T-helper 1 cell treated with Interleukin-12 subunit alpha and Interleukin-12 subunit beta and Interleukin-4 antibody, amounts not matched to agents 30 μg/mL and 1 μg/mL, for 36 hours (primary cell): ENCODE measurements around the gene KIF26A.

Source experiments
- H3K27ac Mint-ChIP-seq: one replicate; pipeline ENCODE4 v1.8.0; 2021; ENCODE audit warnings: mild to moderate bottlenecking, mixed read lengths
- H3K27me3 Mint-ChIP-seq: one replicate; pipeline ENCODE4 v1.8.0; 2021; ENCODE audit warnings: low read depth, mixed read lengths
- H3K36me3 Mint-ChIP-seq: one replicate; pipeline ENCODE4 v1.8.0; 2021; ENCODE audit warnings: low read depth, mixed read lengths
- H3K4me1 Mint-ChIP-seq: one replicate; pipeline ENCODE4 v1.8.0; 2021; ENCODE audit warnings: low read depth, mixed read lengths
- H3K4me3 Mint-ChIP-seq: one replicate; pipeline ENCODE4 v1.8.0; 2021; ENCODE audit warnings: mild to moderate bottlenecking, moderate library complexity, mixed read lengths
- H3K9me3 Mint-ChIP-seq: one replicate; pipeline ENCODE4 v1.8.0; 2021; ENCODE audit warnings: mixed read lengths

Gene KIF26A

DNA sequence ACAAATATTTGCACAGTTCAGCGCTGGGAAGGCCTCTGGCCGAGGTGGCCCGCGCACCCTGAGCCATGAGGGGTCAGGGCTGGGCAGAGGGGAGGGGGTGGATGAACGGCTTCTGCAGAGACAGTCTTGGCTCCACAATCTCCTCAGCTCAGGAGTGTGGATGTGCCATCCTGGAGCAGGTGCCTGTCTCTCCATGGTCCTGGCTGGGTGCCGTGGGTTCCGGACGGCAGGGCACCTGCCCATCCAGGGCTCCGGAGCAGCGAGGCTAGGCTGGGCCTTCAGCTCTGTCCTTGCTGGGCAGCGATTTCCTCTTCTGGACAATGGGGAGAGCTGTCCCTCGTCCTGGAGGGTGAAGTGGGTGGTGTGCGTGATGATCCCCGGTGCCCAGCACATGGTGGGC lies 55.6 kb downstream of the KIF26A start:
- Mint-ChIP-seq H3K27ac (no peak overlapping the region), H3K4me1 (no peaks in the 10 kb centered on the region), H3K9me3 (no peaks in the 10 kb centered on the region), H3K4me3 (no peak overlapping the region), H3K36me3 (no peaks in the 10 kb centered on the region), H3K27me3 (no peaks in the 10 kb centered on the region)

DNA sequence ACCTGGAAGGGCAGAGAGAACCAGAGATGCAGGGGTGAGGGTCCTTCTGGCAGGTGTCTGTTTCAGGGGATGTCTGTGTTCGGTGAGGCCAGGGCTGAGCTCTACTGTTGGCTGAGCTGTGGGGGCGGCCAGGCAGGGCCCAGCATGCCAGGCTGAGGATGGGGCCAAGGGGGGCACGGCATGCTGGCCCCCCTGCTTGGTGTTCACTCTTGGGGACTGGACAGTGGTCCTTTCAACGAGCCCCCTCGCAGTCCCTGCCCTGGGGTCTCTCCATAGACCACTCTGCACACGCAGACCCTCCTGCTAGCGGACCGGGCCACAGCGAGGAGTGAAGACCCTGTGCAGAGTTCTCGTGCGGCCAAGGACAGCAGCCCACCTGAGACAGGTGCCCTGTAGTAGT lies 56.3 kb downstream of the KIF26A start:
- H3K27me3 Mint-ChIP-seq: no peaks in the 10 kb centered on the region
- H3K27ac Mint-ChIP-seq: no peak overlapping the region

DNA sequence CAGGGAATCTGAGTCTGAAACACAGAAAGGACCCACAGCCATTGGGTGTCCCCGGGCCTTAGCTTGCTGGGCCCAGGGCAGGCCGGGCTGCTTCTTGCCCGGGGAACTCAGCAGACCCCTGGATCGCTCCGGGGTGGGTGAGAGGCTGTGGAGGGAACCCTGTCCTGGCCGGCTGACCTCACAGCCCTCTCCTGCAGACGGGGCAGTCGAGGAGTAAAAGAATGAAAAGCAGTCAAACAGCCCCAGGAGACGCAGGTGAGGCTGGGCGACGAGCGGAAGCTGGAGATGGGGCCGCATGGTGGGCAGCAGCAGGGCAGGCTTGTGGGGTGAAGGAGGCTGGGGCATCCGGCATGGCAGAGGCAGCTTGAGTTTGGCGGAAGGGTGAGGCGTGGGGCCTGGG lies 57.0 kb downstream of the KIF26A start:
- Mint-ChIP-seq H3K27ac (no peak overlapping the region), H3K36me3 (no peaks in the 10 kb centered on the region), H3K4me1 (no peaks in the 10 kb centered on the region), H3K27me3 (no peaks in the 10 kb centered on the region), H3K9me3 (no peaks in the 10 kb centered on the region), H3K4me3 (no peak overlapping the region)

More for the DNA sequence above, 56.3 kb downstream of the KIF26A start:
- Mint-ChIP-seq H3K4me3 (no peak overlapping the region), H3K4me1 (no peaks in the 10 kb centered on the region), H3K36me3 (no peaks in the 10 kb centered on the region), H3K9me3 (no peaks in the 10 kb centered on the region)

DNA sequence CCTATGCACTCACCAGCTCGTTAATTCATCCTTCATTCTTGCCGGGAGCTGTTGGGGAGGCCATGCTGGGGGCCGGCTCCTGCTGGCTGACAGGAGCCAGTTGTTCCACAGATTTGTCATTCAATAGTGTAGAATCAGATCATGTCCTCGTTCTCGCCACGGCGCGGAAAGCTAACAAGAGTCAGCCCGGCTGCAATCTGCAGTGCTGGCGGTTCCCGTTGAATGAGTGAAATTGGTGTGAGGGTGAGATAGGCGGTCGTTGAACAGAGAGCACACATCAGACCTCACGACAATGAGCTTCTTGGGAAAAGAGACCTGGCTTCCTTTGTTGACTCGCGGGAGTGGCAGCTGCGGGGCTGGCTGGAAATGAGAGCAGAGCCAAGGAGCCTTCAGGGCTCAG lies 57.5 kb downstream of the KIF26A start:
- H3K36me3 Mint-ChIP-seq: no peaks in the 10 kb centered on the region
- no peak overlapping the region for H3K27ac Mint-ChIP-seq
- no peaks in the 10 kb centered on the region for H3K9me3 Mint-ChIP-seq
- no peaks in the 10 kb centered on the region for H3K4me1 Mint-ChIP-seq
- no peaks in the 10 kb centered on the region for H3K27me3 Mint-ChIP-seq
- H3K4me3 Mint-ChIP-seq: no peak overlapping the region

DNA sequence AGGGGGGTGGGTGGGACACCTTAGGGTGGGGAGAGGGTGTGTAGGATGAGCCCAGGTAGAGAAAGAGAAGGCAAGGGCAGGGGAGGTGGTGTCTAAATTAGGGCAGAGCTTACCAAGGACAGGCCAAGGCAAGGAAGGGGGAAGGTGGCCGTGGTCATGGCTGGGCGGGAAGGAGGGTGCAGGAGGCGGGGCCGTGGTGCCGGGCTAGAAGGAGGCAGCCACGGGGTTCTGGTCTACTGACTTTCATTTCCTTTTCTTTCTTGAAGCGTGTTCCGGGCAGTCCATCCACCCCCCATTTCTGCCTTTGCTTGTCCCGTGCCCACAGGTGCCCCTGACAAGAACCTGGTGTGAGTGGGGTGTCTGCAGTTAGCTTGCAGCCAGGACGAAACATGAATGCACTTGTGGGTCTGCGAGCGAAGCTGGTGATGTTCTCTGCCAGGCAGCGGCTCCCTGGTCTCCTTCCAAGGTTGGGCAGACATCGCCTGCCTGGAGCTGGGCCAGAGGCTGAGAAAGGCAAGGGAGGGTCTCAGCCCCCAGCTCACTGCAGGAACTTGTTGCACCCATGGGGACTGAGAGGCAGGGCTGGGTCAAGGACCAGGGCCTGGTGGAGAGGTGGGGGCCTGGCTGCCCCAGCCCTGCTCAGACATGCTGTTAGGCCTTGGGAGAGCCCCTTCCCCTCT lies 58.2 kb downstream of the KIF26A start:
- Mint-ChIP-seq H3K9me3 (no peaks in the 10 kb centered on the region), H3K27me3 (no peaks in the 10 kb centered on the region), H3K4me3 (no peak overlapping the region), H3K4me1 (no peaks in the 10 kb centered on the region), H3K27ac (no peak overlapping the region), H3K36me3 (no peaks in the 10 kb centered on the region)

DNA sequence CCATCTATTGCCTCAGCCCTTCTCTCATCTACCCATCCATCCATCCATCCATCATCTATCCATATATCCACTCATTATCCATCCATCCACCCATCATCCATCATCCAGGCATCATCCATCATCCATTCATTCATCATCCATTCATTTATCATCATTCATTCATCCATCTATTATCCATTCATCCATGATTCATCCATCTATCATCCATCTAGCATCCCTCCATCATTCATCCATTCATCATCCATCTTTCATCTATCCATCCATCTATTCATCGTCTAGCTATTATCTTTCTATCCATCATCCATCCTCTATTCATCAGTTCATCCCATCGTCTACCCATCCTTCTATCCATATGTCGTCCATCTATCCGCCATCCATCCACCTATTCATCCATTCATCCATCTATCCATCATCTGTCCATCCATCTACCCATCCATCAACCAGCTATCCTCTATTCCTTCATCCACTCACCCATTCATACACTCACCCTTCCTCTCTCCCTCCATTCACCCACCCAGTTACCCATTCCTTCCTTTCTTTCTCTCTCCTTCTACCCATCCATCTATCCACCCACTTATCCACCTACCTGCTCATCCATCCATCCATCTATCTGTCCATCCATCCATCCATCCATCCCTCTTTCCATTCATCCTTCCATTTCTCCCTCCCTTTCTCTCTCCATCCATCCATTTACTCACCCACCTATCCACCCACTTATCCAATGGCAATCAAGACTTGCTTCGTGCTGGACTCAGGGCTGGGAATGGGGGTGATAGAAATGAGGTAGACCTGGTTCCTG lies 59.3 kb downstream of the KIF26A start:
- Mint-ChIP-seq H3K27me3 (no peaks in the 10 kb centered on the region), H3K4me3 (no peak overlapping the region), H3K27ac (no peak overlapping the region), H3K36me3 (no peaks in the 10 kb centered on the region), H3K4me1 (no peaks in the 10 kb centered on the region), H3K9me3 (no peaks in the 10 kb centered on the region)

DNA sequence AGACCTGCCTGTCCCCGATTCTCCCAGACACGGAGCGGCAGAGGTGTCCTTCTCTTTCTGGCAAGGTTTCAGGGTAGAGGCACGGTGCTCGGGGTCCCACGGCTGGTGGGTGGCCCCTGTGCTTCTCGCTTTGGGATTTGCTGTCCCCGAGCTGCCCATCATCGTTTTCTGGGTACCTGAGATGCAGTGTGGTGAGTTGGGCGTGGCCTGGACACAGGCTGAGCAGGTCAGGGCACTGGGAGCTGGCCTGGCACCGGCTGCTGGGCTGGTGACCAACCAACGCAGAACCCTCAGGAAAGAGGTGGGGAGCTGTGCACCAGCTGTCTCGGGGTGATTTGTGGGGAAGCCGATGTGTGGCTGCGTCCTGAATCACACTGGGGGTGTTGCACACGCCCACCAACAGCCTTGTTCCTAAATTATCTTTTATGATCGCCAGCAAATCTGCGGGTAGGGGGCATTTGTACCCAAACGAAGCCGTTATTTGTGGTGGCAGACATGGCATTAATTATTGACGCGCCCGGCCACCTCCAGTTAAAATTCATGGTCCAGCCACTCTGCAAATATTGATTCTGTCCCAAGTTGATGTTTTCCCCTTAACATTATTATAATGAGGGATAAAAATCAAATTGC lies 61.0 kb downstream of the KIF26A start:
- no peaks in the 10 kb centered on the region for H3K9me3 Mint-ChIP-seq
- no peaks in the 10 kb centered on the region for H3K36me3 Mint-ChIP-seq
- H3K4me1 Mint-ChIP-seq: no peaks in the 10 kb centered on the region
- H3K27me3 Mint-ChIP-seq: no peaks in the 10 kb centered on the region
- no peak overlapping the region for H3K27ac Mint-ChIP-seq
- no peak overlapping the region for H3K4me3 Mint-ChIP-seq

- Mint-ChIP-seq H3K4me1 (no peaks in the 10 kb centered on the region), H3K36me3 (no peaks in the 10 kb centered on the region), H3K4me3 (no peak overlapping the region), H3K27ac (no peak overlapping the region), H3K27me3 (no peaks in the 10 kb centered on the region), H3K9me3 (no peaks in the 10 kb centered on the region)
Measured at GRCh38 chr14:104200106-104200505, 61.7 kb downstream of the KIF26A start.

DNA sequence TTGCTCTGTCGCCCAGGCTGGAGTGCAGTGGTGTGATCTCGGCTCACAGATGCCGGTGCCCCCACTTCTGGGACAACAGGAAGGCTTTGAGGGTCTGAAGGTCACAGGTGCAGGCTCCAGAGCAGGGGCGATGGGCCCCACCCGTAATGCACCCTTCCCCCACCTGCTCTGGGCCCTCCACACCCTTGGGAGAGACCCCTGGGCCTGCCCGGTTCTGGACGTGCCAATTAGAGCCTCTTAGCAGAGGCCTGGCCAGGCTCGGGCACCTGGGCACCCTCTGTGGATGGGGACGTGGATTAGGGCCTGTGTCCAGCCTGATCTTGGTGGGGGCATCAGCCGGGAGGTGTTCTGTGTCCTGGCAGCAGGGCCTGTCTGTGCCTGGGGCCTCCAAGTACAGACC lies 62.2 kb downstream of the KIF26A start:
- H3K4me3 Mint-ChIP-seq: no peak overlapping the region
- H3K36me3 Mint-ChIP-seq: no peaks in the 10 kb centered on the region
- H3K27me3 Mint-ChIP-seq: no peaks in the 10 kb centered on the region
- H3K9me3 Mint-ChIP-seq: no peaks in the 10 kb centered on the region
- no peaks in the 10 kb centered on the region for H3K4me1 Mint-ChIP-seq
- no peak overlapping the region for H3K27ac Mint-ChIP-seq

- Mint-ChIP-seq H3K4me1 (no peaks in the 10 kb centered on the region), H3K9me3 (no peaks in the 10 kb centered on the region)
Measured at GRCh38 chr14:104201063-104201462, 62.7 kb downstream of the KIF26A start.

DNA sequence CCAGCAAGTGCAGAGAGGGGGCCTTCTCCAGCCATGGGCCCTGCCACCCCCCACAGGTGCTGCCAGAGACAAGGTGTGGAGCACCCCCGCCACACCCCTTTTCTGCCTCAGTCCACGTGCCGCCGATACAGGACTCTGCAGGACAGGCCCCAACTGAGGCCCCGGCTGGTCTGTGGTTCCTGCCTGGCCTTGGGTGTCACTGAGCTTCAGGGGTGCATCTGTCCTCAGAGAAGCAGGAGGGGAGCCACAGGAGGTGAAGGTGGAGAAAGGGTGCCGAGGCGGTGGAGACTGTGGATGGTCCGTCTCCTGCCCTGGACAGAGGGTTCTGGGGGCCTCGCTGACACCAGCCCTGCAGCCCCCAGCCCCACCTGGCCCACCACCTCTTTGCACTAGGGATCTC lies 63.1 kb downstream of the KIF26A start:
- Mint-ChIP-seq H3K9me3 (no peaks in the 10 kb centered on the region), H3K4me3 (no peak overlapping the region), H3K36me3 (no peaks in the 10 kb centered on the region), H3K4me1 (no peaks in the 10 kb centered on the region), H3K27ac (no peak overlapping the region), H3K27me3 (no peaks in the 10 kb centered on the region)

More at GRCh38 chr14:104201063-104201462, 62.7 kb downstream of the KIF26A start:
- no peaks in the 10 kb centered on the region for H3K36me3 Mint-ChIP-seq
- no peak overlapping the region for H3K27ac Mint-ChIP-seq
- H3K27me3 Mint-ChIP-seq: no peaks in the 10 kb centered on the region
- H3K4me3 Mint-ChIP-seq: no peak overlapping the region

GRCh38 chr14:104202259-104203070 lies 64.1 kb downstream of the KIF26A start:
- H3K27ac Mint-ChIP-seq: no peak overlapping the region
- no peak overlapping the region for H3K4me3 Mint-ChIP-seq
- H3K4me1 Mint-ChIP-seq: no peaks in the 10 kb centered on the region
- no peaks in the 10 kb centered on the region for H3K9me3 Mint-ChIP-seq
- no peaks in the 10 kb centered on the region for H3K27me3 Mint-ChIP-seq
- H3K36me3 Mint-ChIP-seq: no peaks in the 10 kb centered on the region

DNA sequence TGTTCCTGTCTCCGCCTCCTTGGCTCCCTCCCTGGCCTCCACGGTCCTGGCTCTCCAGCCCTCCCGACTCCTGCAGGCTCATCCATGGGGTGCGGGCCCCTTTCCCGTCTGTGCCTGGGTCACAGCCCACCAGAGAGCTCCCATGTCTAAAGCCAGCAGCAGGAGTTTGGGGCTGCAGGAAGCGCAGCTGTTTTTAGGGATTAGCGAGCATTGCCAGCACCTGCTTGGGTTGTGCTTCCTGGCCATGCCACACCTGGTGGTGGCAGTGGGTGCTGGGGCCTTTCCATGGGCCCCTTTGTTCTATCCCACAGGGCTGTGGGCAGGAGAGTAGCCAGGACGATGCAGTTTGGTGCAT lies 64.7 kb downstream of the KIF26A start:
- Mint-ChIP-seq H3K36me3 (no peaks in the 10 kb centered on the region), H3K27ac (no peak overlapping the region), H3K4me1 (no peaks in the 10 kb centered on the region), H3K27me3 (no peaks in the 10 kb centered on the region), H3K9me3 (no peaks in the 10 kb centered on the region), H3K4me3 (no peak overlapping the region)

DNA sequence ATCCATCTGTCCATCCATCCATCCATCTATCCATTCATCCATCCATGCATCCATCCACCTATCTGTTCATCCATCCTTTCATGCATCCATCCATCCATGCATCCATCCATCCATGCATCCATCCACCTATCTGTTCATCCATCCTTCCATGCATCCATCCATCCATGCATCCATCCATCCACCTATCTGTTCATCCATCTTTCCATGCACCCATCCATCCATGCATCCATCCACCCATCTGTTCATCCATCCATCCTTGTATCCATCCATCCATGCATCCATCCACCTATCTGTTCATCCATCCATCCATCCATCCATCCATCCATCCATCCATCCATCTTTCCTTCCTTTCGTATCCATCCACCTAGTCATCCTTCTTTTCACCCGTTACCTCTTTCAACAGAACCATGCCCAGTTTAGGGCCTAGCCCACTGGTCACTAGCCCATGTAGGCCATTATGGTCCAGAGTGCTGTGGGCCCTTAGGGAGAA lies 66.3 kb downstream of the KIF26A start:
- Mint-ChIP-seq H3K4me1 (no peaks in the 10 kb centered on the region), H3K36me3 (no peaks in the 10 kb centered on the region), H3K4me3 (no peak overlapping the region), H3K27me3 (no peaks in the 10 kb centered on the region), H3K9me3 (no peaks in the 10 kb centered on the region), H3K27ac (no peak overlapping the region)
